H1 (cell line): ENCODE measurements around the gene ZPBP. TPM values are rescaled to one million over a fixed set of nuclear protein-coding genes. Genes with fewer than 3 reads are reported as not detected.

Experiments used
- CBX5 ChIP-seq: fragments of 300-800, 300-1000 bp; sonication (generic); IDR thresholded peaks from 2 replicates; pipeline ENCODE4 v1.7.1; 2016; ENCODE audit warnings: antibody characterized with exemption, low read length, low read depth
- CBX8 ChIP-seq: fragments of 300-800, 300-1000 bp; sonication (generic); IDR thresholded peaks from 2 replicates; pipeline ENCODE4 v1.7.1; 2016; ENCODE audit warnings: low read depth, low read length, borderline replicate concordance
- HDAC6 ChIP-seq: IDR thresholded peaks from one replicate; pipeline ENCODE4 v1.7.1; 2012; ENCODE audit warnings: low read depth, mild to moderate bottlenecking, inconsistent platforms, low read length, moderate library complexity
- RNF2 ChIP-seq: fragments of 200-900, 300-1000 bp; sonication (generic); IDR thresholded peaks from 2 replicates; pipeline ENCODE4 v1.7.1; 2016; ENCODE audit warnings: borderline replicate concordance, low read depth, mild to moderate bottlenecking, antibody characterized with exemption, low read length; ENCODE audit not compliant: poor library complexity, severe bottlenecking; ENCODE audit errors: missing control alignments
- polyA plus RNA-seq, 7 experiments: library from polyadenylated mRNA; depleted of rRNA in 3 of 7; stranded (reverse) in 5 of 7; unstranded in 2 of 7; fragments of >200 nt in 5 of 7; fragments of 200-250 nt in 2 of 7; gene quantifications; 1 replicate in 5 of 7; 2 replicates in 1 of 7; 4 replicates in 1 of 7; pipeline versions ENCODE4 v1.2.1 to v1.2.3, GENCODE V29; 2011 to 2013; ENCODE audit warnings: missing spikeins in 2 of 7, mixed read lengths in 2 of 7
- total RNA-seq: library from RNA; stranded (reverse); fragmentation: NEBNext Ultra II Directional; extraction: Animal tissue kit (Norgen Biotek cat#: 25700); gene quantifications from 2 replicates; pipeline ENCODE4 v1.2.1, GENCODE V29; 2021

The ZPBP gene
- total and polyA plus RNA-seq, 2 of the 8 experiments (the other 6 are each of a cell fraction or from before 2014, with no cell fraction given) = not detected

- TF ChIP-seq RNF2 (no peak), CBX5 (no peak), HDAC6 (no peak), CBX8 (no peak)
Measured at GRCh38 chr7:49893131-49893530, 199.9 kb downstream of the ZPBP start (continued).
